Tibial nerve (tissue), 4 donors: ENCODE measurements around the gene ELANE.

ENCODE experiments used
- EP300 ChIP-seq, 2 donors: sonication (generic); formaldehyde crosslinking; IDR thresholded peaks; one replicate each; pipeline ENCODE4 v1.6.1; 2017; ENCODE audit warnings: antibody characterized with exemption in 2 of 2, mild to moderate bottlenecking in 1 of 2
- POLR2A ChIP-seq, 2 donors: fragments of 450-650 bp; IDR thresholded peaks; one replicate each; pipeline ENCODE4 v1.6.1; 2017; ENCODE audit warnings: antibody characterized with exemption in 2 of 2, mild to moderate bottlenecking in 2 of 2, moderate library complexity in 2 of 2
- TF ChIP-seq, protein P1 (sequence below), 5 experiments: fragments of 200-600 bp in 3 of 5; fragments of 450-650 bp in 2 of 5; sonication (generic) in 3 of 5; IDR thresholded peaks; one replicate each; pipeline ENCODE4 v1.5.1; 2016 to 2019; ENCODE audit warnings: antibody characterized with exemption in 5 of 5, mild to moderate bottlenecking in 3 of 5, moderate library complexity in 2 of 5

- TF ChIP-seq POLR2A (IDR thresholded peaks at IDR 0.05) (no peak), EP300 (IDR thresholded peaks at IDR 0.05) (no peak)
- TF ChIP-seq, protein P1, sequence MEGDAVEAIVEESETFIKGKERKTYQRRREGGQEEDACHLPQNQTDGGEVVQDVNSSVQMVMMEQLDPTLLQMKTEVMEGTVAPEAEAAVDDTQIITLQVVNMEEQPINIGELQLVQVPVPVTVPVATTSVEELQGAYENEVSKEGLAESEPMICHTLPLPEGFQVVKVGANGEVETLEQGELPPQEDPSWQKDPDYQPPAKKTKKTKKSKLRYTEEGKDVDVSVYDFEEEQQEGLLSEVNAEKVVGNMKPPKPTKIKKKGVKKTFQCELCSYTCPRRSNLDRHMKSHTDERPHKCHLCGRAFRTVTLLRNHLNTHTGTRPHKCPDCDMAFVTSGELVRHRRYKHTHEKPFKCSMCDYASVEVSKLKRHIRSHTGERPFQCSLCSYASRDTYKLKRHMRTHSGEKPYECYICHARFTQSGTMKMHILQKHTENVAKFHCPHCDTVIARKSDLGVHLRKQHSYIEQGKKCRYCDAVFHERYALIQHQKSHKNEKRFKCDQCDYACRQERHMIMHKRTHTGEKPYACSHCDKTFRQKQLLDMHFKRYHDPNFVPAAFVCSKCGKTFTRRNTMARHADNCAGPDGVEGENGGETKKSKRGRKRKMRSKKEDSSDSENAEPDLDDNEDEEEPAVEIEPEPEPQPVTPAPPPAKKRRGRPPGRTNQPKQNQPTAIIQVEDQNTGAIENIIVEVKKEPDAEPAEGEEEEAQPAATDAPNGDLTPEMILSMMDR (IDR thresholded peaks at IDR 0.05), result no peak
Measured at GRCh38 chr19:810077-810855, 41.8 kb upstream of the ELANE start.
